ENCODE data around the gene MUC13. TPM values are rescaled to one million over a fixed set of nuclear protein-coding genes. Genes with fewer than 3 reads are reported as not detected.

MUC13 gene
- total RNA-seq, 4 donors from 2014 or later, result not detected

DNA sequence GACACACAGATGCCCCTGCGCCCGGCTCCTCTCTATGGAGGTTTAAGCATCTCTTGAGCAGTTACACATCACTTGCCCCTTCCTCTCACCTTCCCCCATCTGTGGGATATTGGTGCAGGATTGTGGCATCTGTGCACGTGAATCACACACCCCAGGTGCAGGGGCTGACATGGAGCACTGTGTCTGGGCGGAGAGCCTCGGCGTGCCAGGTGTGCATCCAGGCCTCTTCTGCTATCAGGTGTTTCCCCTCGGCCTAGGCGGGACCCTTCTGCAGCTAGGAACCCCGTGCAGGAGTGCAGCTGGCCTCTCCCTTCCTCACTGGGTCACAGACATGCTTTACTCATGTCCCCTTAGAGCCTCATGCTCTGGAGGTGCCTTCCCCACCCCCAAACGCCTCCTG is 33.4 kb upstream of the MUC13 start:
- Histone ChIP-seq H3K4me1 (peaks cover 0 to 41% (median 0%) of the 10 kb centered on the region in 3 donors), H3K9me3 (no peaks in the 10 kb centered on the region), H3K4me3 (no peak overlapping the region), H3K27me3 (no peaks in the 10 kb centered on the region), H3K27ac (peak overlapping the region in 3 of 4 donors; percentile 22 to 44 (median 30)), H3K36me3 (peaks cover 0 to 53% of the 10 kb centered on the region in 2 donors)
- TF ChIP-seq EP300 (IDR thresholded peaks at IDR 0.05), result no peak
- TF ChIP-seq, protein P1, sequence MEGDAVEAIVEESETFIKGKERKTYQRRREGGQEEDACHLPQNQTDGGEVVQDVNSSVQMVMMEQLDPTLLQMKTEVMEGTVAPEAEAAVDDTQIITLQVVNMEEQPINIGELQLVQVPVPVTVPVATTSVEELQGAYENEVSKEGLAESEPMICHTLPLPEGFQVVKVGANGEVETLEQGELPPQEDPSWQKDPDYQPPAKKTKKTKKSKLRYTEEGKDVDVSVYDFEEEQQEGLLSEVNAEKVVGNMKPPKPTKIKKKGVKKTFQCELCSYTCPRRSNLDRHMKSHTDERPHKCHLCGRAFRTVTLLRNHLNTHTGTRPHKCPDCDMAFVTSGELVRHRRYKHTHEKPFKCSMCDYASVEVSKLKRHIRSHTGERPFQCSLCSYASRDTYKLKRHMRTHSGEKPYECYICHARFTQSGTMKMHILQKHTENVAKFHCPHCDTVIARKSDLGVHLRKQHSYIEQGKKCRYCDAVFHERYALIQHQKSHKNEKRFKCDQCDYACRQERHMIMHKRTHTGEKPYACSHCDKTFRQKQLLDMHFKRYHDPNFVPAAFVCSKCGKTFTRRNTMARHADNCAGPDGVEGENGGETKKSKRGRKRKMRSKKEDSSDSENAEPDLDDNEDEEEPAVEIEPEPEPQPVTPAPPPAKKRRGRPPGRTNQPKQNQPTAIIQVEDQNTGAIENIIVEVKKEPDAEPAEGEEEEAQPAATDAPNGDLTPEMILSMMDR (IDR thresholded peaks at IDR 0.05), result no peak
- TF ChIP-seq POLR2AphosphoS5 (IDR thresholded peaks at IDR 0.05), result no peak
- WGBS, 2 donors (ENCODE audit: low coverage in 1 of 2), result 100% methylated on average over 1 to 2 of the region's 10 CpGs
- no peak for ATAC-seq

DNA sequence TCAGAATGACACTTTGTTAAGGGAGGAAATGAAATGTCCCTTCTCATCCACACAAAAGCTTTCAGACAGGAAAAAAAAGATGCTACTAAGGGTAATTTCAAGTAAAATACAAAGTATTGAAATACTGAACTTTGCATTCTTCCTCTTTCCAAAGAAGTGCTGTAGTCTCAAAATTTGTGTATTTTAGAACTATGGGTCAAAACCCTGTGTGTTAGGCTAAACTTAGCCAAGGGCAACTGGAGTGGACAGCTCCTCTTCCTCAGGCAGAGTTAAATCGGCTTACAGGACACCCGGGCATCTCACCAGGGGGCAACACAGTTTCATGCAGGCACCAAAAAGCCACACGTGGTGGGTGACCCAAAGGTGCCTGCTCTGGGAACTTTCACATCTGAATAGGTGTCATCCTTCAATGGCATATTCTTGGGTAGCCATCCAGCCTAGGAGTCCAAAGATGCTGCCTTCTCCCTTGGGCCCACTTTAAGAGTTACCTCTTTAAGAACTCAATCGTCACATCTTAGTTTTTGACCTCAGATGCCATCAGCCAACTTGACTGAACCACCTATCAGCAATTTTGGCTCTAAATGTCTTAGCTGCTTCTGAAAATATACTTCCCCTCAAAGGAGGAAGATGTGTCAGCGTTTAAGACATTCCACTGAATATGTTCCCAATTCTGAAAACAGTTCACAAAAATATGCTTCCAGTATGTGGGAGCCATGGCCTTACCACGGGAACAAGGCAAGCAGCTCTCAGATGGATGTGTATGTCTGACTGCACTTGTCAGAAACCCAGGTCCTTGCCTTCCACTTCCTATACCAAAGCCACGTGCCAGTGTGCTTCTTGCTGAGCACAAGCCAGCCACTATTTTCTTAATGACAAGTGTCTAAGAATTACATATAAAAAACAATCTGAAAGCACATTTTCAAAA is 32.2 kb upstream of the MUC13 start:
- Histone ChIP-seq H3K4me3 (no peak overlapping the region), H3K36me3 (peaks cover 0 to 43% of the 10 kb centered on the region in 2 donors), H3K27me3 (no peaks in the 10 kb centered on the region), H3K4me1 (peaks cover 0 to 32% (median 0%) of the 10 kb centered on the region in 3 donors), H3K27ac (peak overlapping the region in 2 of 4 donors; percentile 5 to 41), H3K9me3 (peaks cover 0 to 8% (median 0%) of the 10 kb centered on the region in 3 donors)
- peak; percentile 23 for ATAC-seq
- no peak for TF ChIP-seq POLR2AphosphoS5 (IDR thresholded peaks at IDR 0.05)
- no peak for TF ChIP-seq EP300 (IDR thresholded peaks at IDR 0.05)
- no peak for TF ChIP-seq POLR2A (IDR thresholded peaks at IDR 0.05)
- 68 to 85% methylated on average over 5 to 6 of the region's 7 CpGs for WGBS, 2 donors (ENCODE audit: low coverage in 1 of 2)

DNA sequence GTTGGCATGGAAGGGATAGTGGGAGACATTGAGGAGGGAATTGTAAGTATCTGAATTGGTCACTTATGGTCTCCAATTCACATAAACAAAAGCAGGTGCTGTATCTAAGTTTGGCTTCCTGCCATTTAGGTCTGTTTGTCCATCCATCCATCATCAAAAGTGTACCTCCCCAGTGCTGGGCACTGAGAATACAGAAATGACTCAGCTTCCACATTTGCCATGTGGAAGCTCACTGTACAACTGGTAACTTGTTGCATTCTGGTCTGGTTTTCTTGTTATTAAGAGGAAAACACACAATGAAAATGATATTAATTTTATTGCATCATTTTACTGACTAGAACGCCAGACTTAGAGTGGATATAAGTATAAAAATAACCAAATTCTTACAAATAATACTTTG is 30.9 kb upstream of the MUC13 start:
- 36 to 50% methylated on average over 1 of the region's 1 CpG for WGBS, 2 donors (ENCODE audit: low coverage in 1 of 2)
- no peaks in the 10 kb centered on the region for H3K27me3 ChIP-seq
- TF ChIP-seq, protein P1 (IDR thresholded peaks at IDR 0.05), result no peak
- TF ChIP-seq POLR2A (IDR thresholded peaks at IDR 0.05), result no peak
- no peak for TF ChIP-seq EP300 (IDR thresholded peaks at IDR 0.05)
- no peak for TF ChIP-seq POLR2AphosphoS5 (IDR thresholded peaks at IDR 0.05)
- H3K27ac ChIP-seq, result no peak overlapping the region
- H3K4me1 ChIP-seq, result peaks cover 0 to 31% (median 0%) of the 10 kb centered on the region in 3 donors
- H3K36me3 ChIP-seq, result peaks cover 0 to 29% of the 10 kb centered on the region in 2 donors
- peaks cover 0 to 8% (median 0%) of the 10 kb centered on the region in 3 donors for H3K9me3 ChIP-seq
- no peak for ATAC-seq
- no peak overlapping the region for H3K4me3 ChIP-seq

DNA sequence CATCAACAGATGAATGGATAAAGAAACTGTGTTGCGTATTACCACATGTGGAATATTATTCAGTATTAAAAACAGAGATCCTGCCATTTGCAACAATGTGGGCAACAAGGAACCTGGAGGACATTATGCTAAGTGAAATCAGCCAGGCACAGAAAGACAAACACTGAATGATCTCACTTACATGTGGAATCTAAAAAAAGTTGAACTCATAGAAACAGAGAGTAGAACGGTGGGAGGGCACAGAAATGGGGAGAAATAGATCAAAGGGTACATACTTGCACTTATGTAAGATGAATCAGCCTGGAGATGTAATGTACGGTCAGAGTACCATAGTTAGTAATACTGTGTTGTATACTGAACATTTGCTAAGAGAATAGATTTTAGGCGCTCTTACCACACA is 29.8 kb upstream of the MUC13 start:
- 60 to 61% methylated on average over 4 of the region's 4 CpGs for WGBS, 2 donors (ENCODE audit: low coverage in 1 of 2)
- peaks cover 0 to 29% (median 0%) of the 10 kb centered on the region in 3 donors for H3K4me1 ChIP-seq
- no peak overlapping the region for H3K4me3 ChIP-seq
- ATAC-seq, result no peak
- H3K36me3 ChIP-seq, result peaks cover 0 to 19% of the 10 kb centered on the region in 2 donors
- TF ChIP-seq POLR2A (IDR thresholded peaks at IDR 0.05) (no peak), POLR2AphosphoS5 (IDR thresholded peaks at IDR 0.05) (no peak), EP300 (IDR thresholded peaks at IDR 0.05) (no peak)
- TF ChIP-seq, protein P1 (IDR thresholded peaks at IDR 0.05), result no peak
- no peak overlapping the region for H3K27ac ChIP-seq
- no peaks in the 10 kb centered on the region for H3K27me3 ChIP-seq
- H3K9me3 ChIP-seq, result peaks cover 0 to 8% (median 0%) of the 10 kb centered on the region in 3 donors

DNA sequence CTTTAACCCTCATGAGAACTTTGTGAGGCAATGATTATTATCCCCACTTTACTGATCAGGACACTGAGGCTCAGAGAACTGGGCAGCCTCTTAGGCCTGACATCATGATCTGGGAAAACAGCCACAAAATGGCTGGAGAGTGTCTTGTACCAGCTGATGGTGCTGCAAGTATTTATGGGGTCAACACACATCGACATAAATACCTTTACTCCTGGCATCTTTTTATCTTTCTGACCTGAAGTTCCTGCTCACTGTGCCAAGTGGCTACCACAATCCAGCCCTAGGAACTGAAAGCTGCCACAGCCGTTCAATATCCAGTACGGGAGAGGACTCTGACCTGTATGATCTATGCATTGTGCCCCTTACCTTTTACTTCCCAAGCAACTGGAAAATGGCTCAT is 29.2 kb upstream of the MUC13 start:
- ATAC-seq, result no peak
- H3K27ac ChIP-seq, result no peak overlapping the region
- 63 to 88% methylated on average over 2 to 3 of the region's 3 CpGs for WGBS, 2 donors (ENCODE audit: low coverage in 1 of 2)
- no peak overlapping the region for H3K4me3 ChIP-seq
- no peaks in the 10 kb centered on the region for H3K27me3 ChIP-seq
- peaks cover 0 to 12% of the 10 kb centered on the region in 2 donors for H3K36me3 ChIP-seq
- TF ChIP-seq POLR2AphosphoS5 (IDR thresholded peaks at IDR 0.05) (no peak), EP300 (IDR thresholded peaks at IDR 0.05) (no peak)
- TF ChIP-seq, protein P1 (IDR thresholded peaks at IDR 0.05), result no peak
- peaks cover 0 to 8% (median 0%) of the 10 kb centered on the region in 3 donors for H3K9me3 ChIP-seq
- H3K4me1 ChIP-seq, result peaks cover 0 to 23% (median 0%) of the 10 kb centered on the region in 3 donors
